ENCODE measurements around the gene OBSCN.
"Not testable (repeated sequence)": the region's sequence is repeated elsewhere in the genome, so short reads cannot be mapped to it uniquely, and the experiment has no call there.

The OBSCN gene

DNA sequence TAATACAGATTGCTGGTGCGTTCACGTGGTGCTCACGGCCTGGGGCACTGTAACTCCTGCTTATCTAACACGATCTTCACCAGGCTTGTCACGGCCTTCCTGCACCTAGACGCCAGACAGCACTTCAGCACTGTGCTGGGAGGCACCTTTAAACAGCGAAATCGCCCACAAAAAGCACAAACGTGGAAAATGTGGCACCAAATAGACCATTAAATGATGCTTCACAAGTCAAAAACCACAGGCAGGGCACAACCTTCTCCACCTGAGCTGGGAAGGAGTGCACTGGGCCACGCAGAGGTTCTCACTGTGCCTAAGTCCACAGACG is 22.2 kb upstream of the OBSCN start:
- no peak overlapping the region for H3K4me3 ChIP-seq (ENCODE audit: low read depth, low read length)
- TF ChIP-seq, protein P1, sequence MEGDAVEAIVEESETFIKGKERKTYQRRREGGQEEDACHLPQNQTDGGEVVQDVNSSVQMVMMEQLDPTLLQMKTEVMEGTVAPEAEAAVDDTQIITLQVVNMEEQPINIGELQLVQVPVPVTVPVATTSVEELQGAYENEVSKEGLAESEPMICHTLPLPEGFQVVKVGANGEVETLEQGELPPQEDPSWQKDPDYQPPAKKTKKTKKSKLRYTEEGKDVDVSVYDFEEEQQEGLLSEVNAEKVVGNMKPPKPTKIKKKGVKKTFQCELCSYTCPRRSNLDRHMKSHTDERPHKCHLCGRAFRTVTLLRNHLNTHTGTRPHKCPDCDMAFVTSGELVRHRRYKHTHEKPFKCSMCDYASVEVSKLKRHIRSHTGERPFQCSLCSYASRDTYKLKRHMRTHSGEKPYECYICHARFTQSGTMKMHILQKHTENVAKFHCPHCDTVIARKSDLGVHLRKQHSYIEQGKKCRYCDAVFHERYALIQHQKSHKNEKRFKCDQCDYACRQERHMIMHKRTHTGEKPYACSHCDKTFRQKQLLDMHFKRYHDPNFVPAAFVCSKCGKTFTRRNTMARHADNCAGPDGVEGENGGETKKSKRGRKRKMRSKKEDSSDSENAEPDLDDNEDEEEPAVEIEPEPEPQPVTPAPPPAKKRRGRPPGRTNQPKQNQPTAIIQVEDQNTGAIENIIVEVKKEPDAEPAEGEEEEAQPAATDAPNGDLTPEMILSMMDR (IDR thresholded peaks at IDR 0.05; ENCODE audit: control insufficient read depth, extremely low read depth, insufficient read depth): no peak
- no peak for DNase-seq (ENCODE audit: low read depth)

DNA sequence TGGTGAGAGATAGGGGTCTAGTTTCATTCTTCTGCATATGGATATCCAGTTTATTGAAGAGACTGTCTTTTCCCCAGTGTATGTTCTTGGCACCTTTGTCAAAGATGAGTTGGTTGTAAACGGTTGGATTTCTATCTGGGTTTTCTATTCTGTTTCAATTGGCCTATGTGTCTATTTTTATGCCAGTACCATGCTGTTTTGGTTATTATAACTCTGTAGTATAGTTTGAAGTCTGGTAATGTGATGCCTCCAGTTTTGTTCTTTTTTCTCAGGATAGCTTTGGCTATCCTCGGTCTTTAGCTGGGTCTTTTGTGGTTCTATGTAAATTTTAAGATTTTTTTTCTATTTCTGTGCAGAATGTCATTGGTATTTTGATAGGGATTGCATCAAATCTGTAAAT is 19.6 kb upstream of the OBSCN start:
- not testable (repeated sequence) for H3K4me3 ChIP-seq (ENCODE audit: low read depth, low read length)

DNA sequence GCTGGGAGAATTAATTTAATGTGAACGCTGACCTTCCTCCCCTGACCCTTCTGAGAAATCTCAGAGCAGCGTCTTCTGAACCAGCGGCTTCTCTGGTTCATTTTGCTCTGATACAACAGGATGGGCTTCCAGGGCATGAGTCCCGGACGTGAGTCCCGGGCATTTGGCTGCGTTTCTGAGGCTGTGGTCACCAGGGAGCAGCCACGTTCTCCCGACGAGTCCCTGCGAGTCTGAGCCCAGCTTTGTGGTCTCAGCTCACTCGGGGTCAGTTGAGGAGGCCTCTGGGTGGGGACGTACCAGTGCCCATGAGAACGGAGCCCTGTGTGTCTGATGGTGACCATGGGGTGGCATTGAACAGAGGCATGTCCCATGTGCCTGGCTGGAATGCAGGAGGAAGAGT is 17.7 kb upstream of the OBSCN start:
- DNase-seq (ENCODE audit: low read depth): no peak
- H3K4me3 ChIP-seq (ENCODE audit: low read depth, low read length): no peak overlapping the region
- TF ChIP-seq, protein P1 (IDR thresholded peaks at IDR 0.05; ENCODE audit: control insufficient read depth, extremely low read depth, insufficient read depth): no peak

More for the DNA sequence above, 19.6 kb upstream of the OBSCN start:
- DNase-seq (ENCODE audit: low read depth): not testable (repeated sequence)

DNA sequence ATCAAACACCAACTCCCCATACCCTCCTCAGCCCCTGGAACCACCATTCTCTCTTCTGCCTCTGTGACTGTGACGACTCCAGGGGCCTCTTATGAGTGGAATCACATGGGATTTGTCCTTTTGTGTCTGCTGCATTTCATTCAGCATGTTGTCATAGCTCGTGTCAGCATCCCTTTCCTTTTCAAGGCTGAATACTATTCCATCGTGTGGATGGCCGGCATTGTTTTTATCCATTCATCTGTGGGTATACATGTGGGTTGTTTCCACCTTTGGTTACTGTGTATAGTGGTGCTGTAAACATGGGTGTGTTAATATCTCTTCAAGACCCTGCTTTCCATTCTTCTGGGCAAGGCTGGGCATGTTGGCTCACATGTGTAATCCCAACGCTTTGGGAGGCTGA is 17.1 kb upstream of the OBSCN start:
- TF ChIP-seq, protein P1 (IDR thresholded peaks at IDR 0.05; ENCODE audit: control insufficient read depth, extremely low read depth, insufficient read depth): no peak
- no peak for DNase-seq (ENCODE audit: low read depth)
- no peak overlapping the region for H3K4me3 ChIP-seq (ENCODE audit: low read depth, low read length)

DNA sequence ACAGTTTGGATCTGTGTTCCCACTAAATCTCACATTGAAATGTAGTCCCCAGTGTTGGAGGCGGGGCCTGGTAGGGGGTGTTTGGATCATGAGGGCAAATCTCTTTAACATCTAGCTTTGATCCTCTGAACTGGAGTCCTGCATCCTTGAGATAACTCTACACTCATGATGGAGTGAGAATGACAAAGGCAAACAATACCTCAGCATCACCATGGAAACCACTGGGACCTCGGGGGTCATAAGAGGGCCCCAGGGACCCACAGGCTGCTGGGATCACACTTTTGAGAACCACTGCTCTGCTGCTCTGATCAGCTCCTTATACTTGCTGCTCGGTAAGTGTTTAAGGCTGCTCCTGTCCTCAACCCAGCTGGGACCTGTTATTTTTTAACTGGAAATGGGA is 13.4 kb upstream of the OBSCN start:
- DNase-seq (ENCODE audit: low read depth): no peak
- no peak overlapping the region for H3K4me3 ChIP-seq (ENCODE audit: low read depth, low read length)

DNA sequence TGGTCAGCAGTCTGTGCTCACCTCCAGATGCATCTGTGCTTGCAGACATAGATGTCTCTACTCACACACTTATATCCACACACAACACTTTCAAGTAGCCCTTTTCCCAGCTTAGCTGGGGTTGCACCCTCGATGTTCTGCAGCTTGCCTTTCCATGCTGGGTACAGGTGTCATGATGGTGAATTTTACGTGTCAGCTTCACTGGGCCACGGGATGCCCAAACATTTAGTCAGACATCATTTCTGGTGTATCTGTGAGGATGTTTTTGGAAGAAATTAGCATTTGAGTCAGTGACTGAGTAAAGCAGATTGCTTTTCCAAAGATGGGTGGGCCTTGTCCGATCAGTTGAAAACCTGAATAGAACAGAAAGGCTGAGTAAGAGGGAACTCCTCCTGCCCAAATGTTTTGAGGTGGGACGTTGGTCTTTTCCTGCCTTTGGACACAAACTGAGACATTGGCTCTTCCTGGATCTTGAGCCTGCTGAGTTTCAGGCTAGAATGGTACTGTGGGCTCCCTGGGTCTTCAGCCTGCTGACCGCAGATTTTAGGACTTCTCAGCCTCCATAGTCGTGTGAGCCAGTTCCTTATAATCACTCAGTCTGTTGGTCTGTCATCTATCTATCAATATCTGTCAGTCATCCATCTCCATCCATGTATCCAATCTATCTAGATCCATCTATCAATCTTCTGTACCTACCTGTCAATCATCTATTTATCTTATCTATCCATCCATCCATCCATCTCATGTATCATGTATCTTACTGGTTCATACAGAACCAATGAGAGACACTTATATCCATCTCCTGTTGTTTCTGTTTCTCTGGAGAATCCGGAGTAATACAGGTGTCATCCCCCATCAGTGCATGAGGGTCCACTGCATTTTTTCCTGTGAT is 12.7 kb upstream of the OBSCN start:
- H3K4me3 ChIP-seq (ENCODE audit: low read depth, low read length): no peak overlapping the region
- no peak for DNase-seq (ENCODE audit: low read depth)
- TF ChIP-seq, protein P1 (IDR thresholded peaks at IDR 0.05; ENCODE audit: control insufficient read depth, extremely low read depth, insufficient read depth): no peak

More for the DNA sequence above, 13.4 kb upstream of the OBSCN start:
- TF ChIP-seq, protein P1 (IDR thresholded peaks at IDR 0.05; ENCODE audit: control insufficient read depth, extremely low read depth, insufficient read depth): no peak

DNA sequence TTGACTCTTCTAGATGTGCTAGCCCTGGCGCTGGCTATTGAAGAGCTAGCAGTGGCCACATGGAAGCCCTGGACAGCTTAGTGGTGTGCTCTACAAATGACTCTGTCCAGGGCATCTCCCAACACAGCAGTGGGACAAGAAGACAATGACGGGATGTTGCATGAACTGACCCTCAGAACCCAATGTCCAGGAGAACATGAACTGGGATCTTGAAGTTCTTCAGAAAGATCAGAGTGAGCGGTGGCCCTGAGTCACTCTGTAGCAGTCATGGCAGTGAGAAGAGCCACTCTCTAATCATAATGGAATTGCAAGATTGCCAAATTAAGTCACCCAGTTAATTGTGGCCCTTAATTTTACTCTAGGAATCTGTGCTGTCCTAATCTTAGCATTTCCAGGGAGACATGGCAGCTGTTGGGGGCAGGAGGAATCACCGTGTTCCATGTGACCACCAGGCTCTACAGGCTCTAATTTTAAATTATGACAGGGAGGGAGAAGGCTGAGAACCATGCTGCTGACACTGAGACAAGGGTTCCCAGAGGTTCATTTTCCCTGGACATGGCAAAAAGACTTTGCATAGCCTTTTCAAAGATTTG is 10.2 kb upstream of the OBSCN start:
- no peak for DNase-seq (ENCODE audit: low read depth)
- H3K4me3 ChIP-seq (ENCODE audit: low read depth, low read length): no peak overlapping the region
- TF ChIP-seq, protein P1 (IDR thresholded peaks at IDR 0.05; ENCODE audit: control insufficient read depth, extremely low read depth, insufficient read depth): no peak

All from LNCaP clone FGC (cell line).